PC-9 (cell line): ENCODE measurements around the gene EVC2.

Experiments
- EZH2 ChIP-seq: fragments of 200-600 bp; sonication (generic); IDR thresholded peaks from 2 replicates; pipeline ENCODE4 v1.8.0; 2017; ENCODE audit warnings: antibody characterized with exemption, low read depth
- TF ChIP-seq, protein P1 (sequence below): fragments of 200-600 bp; sonication (generic); conservative IDR thresholded peaks from 2 replicates; pipeline ENCODE4 v1.6.1; 2017; ENCODE audit warnings: mixed run types, antibody characterized with exemption, mild to moderate bottlenecking, moderate library complexity

DNA sequence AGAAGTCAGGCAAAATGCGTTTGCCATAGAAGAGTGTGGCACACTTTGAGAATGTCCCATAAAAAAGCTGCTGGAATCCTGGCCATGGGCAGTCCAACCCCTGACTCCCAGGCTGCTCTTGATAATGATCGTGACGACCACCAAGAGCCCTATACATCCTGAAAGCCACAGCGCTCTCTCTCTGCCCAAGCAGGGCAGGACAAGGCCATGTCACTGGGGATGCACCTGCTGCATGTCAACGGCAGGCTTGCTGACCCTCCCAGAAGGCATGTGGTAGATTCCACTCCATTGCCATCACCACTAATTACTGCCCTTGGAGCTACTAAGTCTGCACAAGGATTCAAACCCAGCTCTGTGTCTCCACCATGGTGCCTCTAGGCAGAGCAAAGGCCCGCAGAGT is 144.5 kb downstream of the EVC2 start:
- TF ChIP-seq, protein P1, sequence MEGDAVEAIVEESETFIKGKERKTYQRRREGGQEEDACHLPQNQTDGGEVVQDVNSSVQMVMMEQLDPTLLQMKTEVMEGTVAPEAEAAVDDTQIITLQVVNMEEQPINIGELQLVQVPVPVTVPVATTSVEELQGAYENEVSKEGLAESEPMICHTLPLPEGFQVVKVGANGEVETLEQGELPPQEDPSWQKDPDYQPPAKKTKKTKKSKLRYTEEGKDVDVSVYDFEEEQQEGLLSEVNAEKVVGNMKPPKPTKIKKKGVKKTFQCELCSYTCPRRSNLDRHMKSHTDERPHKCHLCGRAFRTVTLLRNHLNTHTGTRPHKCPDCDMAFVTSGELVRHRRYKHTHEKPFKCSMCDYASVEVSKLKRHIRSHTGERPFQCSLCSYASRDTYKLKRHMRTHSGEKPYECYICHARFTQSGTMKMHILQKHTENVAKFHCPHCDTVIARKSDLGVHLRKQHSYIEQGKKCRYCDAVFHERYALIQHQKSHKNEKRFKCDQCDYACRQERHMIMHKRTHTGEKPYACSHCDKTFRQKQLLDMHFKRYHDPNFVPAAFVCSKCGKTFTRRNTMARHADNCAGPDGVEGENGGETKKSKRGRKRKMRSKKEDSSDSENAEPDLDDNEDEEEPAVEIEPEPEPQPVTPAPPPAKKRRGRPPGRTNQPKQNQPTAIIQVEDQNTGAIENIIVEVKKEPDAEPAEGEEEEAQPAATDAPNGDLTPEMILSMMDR = no peak
- no peak for TF ChIP-seq EZH2
